Measurements from ENCODE around the gene TPCN2.

GRCh38 chr11:69058511-69059270, 10.0 kb downstream of the TPCN2 start:
- TF ChIP-seq CTCF (IDR thresholded peaks at IDR 0.05; ENCODE audit: poor library complexity, severe bottlenecking), result no peak
- no peak for TF ChIP-seq POLR2AphosphoS5 (IDR thresholded peaks at IDR 0.05)
- no peak for TF ChIP-seq MXI1 (conservative IDR thresholded peaks at IDR 0.05; ENCODE audit: poor library complexity, severe bottlenecking)

All from neural cell (in vitro differentiated cells).